CD4-positive, alpha-beta T cell treated with Interleukin-17A for 4 hours (primary cell): ENCODE data around the gene HOXB1.
A peak's percentile ranks its signal among the peaks of the same experiment; 100 is the strongest.

ENCODE experiments used
- DNase-seq: peaks from one replicate; pipeline ENCODE4 v3.0.0-alpha.2; 2020; ENCODE audit warnings: mixed read lengths

Gene HOXB1

GRCh38 chr17:48553826-48554225, 23.0 kb upstream of the HOXB1 start:
- DNase-seq = no peak

GRCh38 chr17:48553190-48553547, 22.4 kb upstream of the HOXB1 start:
- no peak for DNase-seq

- DNase-seq = no peak
Observed at GRCh38 chr17:48552466-48553189, 21.8 kb upstream of the HOXB1 start.

GRCh38 chr17:48551596-48552465, 21.0 kb upstream of the HOXB1 start:
- DNase-seq = no peak

- no peak for DNase-seq
Observed at GRCh38 chr17:48551214-48551555, 20.4 kb upstream of the HOXB1 start.

GRCh38 chr17:48550502-48551213, 19.8 kb upstream of the HOXB1 start:
- no peak for DNase-seq

GRCh38 chr17:48549914-48550501, 19.2 kb upstream of the HOXB1 start:
- no peak for DNase-seq

- no peak for DNase-seq
Observed at GRCh38 chr17:48549281-48549630, 18.4 kb upstream of the HOXB1 start.

GRCh38 chr17:48548523-48549280, 17.9 kb upstream of the HOXB1 start:
- DNase-seq = no peak

- DNase-seq = peak; percentile 73
Observed at GRCh38 chr17:48547808-48548522, 17.2 kb upstream of the HOXB1 start.

GRCh38 chr17:48546924-48547807, 16.4 kb upstream of the HOXB1 start:
- peak; percentile 45 for DNase-seq

- DNase-seq = no peak
Observed at GRCh38 chr17:48546137-48546923, 15.5 kb upstream of the HOXB1 start.

- no peak for DNase-seq
Observed at GRCh38 chr17:48545539-48545938, 14.7 kb upstream of the HOXB1 start.

GRCh38 chr17:48545022-48545375, 14.2 kb upstream of the HOXB1 start, which contains the start of gene HOXB2:
Gene HOXB2, minus strand, starts transcription at chr17:48545109. Its CDS starts 198 bp downstream, at chr17:48544911.
- no peak for DNase-seq

- DNase-seq = peak; percentile 66
Observed at GRCh38 chr17:48544349-48545021, 13.7 kb upstream of the HOXB1 start.

GRCh38 chr17:48543854-48544348, 13.1 kb upstream of the HOXB1 start:
- DNase-seq = no peak

GRCh38 chr17:48543107-48543853, 12.5 kb upstream of the HOXB1 start:
- peak; percentile 72 for DNase-seq

GRCh38 chr17:48542698-48543106, 11.9 kb upstream of the HOXB1 start:
- DNase-seq = no peak
